Activated CD4-positive, alpha-beta T cell treated with anti-CD3 and anti-CD28 coated beads, Interleukin-2, amount 10 ng/mL, durations not matched to agents 7 days and 5 days (primary cell): ENCODE results near the gene TNFRSF1A. TPM values are rescaled to one million over a fixed set of nuclear protein-coding genes. Genes with fewer than 3 reads are reported as not detected.
"Not testable (repeated sequence)": the region's sequence is repeated elsewhere in the genome, so short reads cannot be mapped to it uniquely, and the experiment has no call there.

Experiments used
- CTCF ChIA-PET: fragments of 350-600 bp; sonication (Branson Sonifier 250); formaldehyde crosslinking; loops from one replicate; lab custom pipeline; 2021; ENCODE audit warnings: antibody characterized with exemption; lab: Charles Lee
- POLR2A ChIA-PET: fragments of 350-600 bp; sonication (Branson Sonifier 250); formaldehyde crosslinking; loops from one replicate; lab custom pipeline; 2021; ENCODE audit warnings: antibody characterized with exemption; lab: Charles Lee
- DNase-seq: peaks from one replicate; pipeline ENCODE4 v3.0.0-alpha.2; 2020
- H3K27ac Mint-ChIP-seq: one replicate; pipeline ENCODE4 v1.8.0; 2021; ENCODE audit warnings: mild to moderate bottlenecking, moderate library complexity, mixed read lengths
- H3K27me3 Mint-ChIP-seq: one replicate; pipeline ENCODE4 v1.8.0; 2021; ENCODE audit warnings: mixed read lengths
- H3K36me3 Mint-ChIP-seq: one replicate; pipeline ENCODE4 v1.8.0; 2021; ENCODE audit warnings: low read depth, mixed read lengths
- H3K4me1 Mint-ChIP-seq: one replicate; pipeline ENCODE4 v1.8.0; 2021; ENCODE audit warnings: mixed read lengths
- H3K4me3 Mint-ChIP-seq: one replicate; pipeline ENCODE4 v1.8.0; 2021; ENCODE audit warnings: mild to moderate bottlenecking, moderate library complexity, mixed read lengths
- H3K9me3 Mint-ChIP-seq: one replicate; pipeline ENCODE4 v1.8.0; 2021; ENCODE audit warnings: mixed read lengths
- total RNA-seq, 2 experiments: library from RNA; stranded (reverse); gene quantifications; one replicate each; pipeline ENCODE4 v1.2.3, GENCODE V29; 2021

Gene TNFRSF1A
- total RNA-seq, 2 experiments from 2014 or later: 59.3 to 64.4 TPM

- POLR2A ChIA-PET: no interaction called here
- no peak for DNase-seq
- CTCF ChIA-PET: interaction anchor here (1.0 to 3.2 kb wide), 8 partner anchors 10 to 135 kb away, joined by 3 to 24 read pairs (median 4); no protein-coding TSS in a partner anchor
- Mint-ChIP-seq H3K36me3 (no peaks in the 10 kb centered on the region), H3K27ac (peak overlapping the region; percentile 83), H3K9me3 (no peaks in the 10 kb centered on the region), H3K27me3 (no peaks in the 10 kb centered on the region), H3K4me3 (no peak overlapping the region), H3K4me1 (peaks cover 48% of the 10 kb centered on the region)
These were observed 4.5 kb upstream of the TNFRSF1A start for GRCh38 chr12:6346235-6346832.

DNA sequence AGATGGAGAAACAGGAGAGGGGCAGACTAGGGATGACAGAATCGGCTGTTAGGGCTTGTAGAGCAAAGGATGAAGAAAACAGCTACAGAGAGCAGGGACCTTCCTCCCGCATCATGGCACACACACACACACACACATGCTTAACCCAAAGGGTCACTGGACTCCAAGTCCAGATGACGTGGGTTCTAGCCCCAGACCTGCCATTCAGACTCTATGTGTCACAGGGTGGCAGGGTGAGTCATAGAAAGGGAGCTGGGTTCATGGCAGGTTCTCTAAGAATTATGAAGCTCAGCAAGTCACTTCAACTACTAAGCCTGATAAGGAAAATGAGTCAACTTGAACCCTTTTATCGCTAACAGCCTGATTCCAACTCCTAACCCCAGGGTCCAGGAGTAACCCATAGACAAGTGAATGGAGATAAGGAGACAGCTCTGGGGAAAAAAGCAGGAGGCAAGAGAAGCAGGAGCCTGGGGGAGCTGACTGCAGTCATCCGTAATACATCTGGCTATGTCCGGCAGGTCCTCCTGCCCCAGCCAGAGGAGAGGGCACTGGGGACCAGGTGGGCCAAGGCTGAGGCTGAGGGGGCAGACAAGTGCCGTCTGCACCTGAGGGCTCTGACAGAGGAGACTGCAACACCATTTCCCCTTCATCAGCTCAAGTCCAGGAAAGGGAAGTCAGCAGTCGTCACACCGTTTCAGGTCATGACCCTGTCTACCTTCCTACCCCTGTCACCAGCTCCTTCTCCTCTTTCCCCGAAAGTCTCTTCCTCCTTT is 3.6 kb upstream of the TNFRSF1A start:
- POLR2A ChIA-PET: no interaction called here
- no peak overlapping the region for H3K4me3 Mint-ChIP-seq
- no peaks in the 10 kb centered on the region for H3K36me3 Mint-ChIP-seq

GRCh38 chr12:6344101-6344660 is 2.3 kb upstream of the TNFRSF1A start:
- H3K4me3 Mint-ChIP-seq, DNase-seq, H3K9me3 Mint-ChIP-seq, H3K36me3 Mint-ChIP-seq, H3K27ac Mint-ChIP-seq, POLR2A ChIA-PET, H3K27me3 Mint-ChIP-seq: not testable (repeated sequence)
- peaks cover 48% of the 10 kb centered on the region for H3K4me1 Mint-ChIP-seq
- CTCF ChIA-PET: interaction anchor here (0.9 to 3.2 kb wide), 7 partner anchors 8 to 192 kb away, joined by 3 to 24 read pairs (median 4); no protein-coding TSS in a partner anchor

More for the DNA sequence above, 3.6 kb upstream of the TNFRSF1A start:
- DNase-seq: no peak
- no peaks in the 10 kb centered on the region for H3K27me3 Mint-ChIP-seq
- peaks cover 48% of the 10 kb centered on the region for H3K4me1 Mint-ChIP-seq
- H3K27ac Mint-ChIP-seq: peak overlapping the region; percentile 83
- no peaks in the 10 kb centered on the region for H3K9me3 Mint-ChIP-seq
- CTCF ChIA-PET: interaction anchor here (0.5 to 3.2 kb wide), 10 partner anchors 10 to 569 kb away, joined by 3 to 24 read pairs (median 3); partner anchors contain the start of gene ENO2

DNA sequence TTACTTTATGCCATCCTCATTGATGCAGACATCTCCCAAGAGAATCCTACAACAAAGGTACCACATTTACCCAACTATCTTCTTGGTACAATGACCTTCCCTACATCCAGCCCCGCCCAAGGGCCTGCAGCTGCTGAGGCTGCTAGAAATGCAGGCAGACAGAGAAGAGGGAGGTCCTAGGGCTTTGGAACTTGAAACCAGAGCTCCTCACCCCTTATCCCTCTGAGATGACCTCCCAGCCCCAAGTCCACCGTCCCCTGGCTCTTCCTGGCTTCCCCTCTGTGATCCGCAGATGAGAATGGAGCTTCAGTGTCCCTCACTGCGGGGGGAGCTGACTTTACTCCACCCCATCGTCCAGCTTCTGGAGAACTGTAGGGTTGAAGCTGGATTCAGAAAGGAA is 1.6 kb upstream of the TNFRSF1A start:
- no peak for DNase-seq
- H3K27me3 Mint-ChIP-seq: no peaks in the 10 kb centered on the region
- POLR2A ChIA-PET: no interaction called here
- H3K4me3 Mint-ChIP-seq: no peak overlapping the region
- CTCF ChIA-PET: interaction anchor here (0.9 to 2.5 kb wide), 4 partner anchors 13 to 57 kb away, joined by 3 to 8 read pairs (median 4); no protein-coding TSS in a partner anchor
- no peaks in the 10 kb centered on the region for H3K36me3 Mint-ChIP-seq
- H3K4me1 Mint-ChIP-seq: peaks cover 47% of the 10 kb centered on the region
- no peaks in the 10 kb centered on the region for H3K9me3 Mint-ChIP-seq
- no peak overlapping the region for H3K27ac Mint-ChIP-seq

DNA sequence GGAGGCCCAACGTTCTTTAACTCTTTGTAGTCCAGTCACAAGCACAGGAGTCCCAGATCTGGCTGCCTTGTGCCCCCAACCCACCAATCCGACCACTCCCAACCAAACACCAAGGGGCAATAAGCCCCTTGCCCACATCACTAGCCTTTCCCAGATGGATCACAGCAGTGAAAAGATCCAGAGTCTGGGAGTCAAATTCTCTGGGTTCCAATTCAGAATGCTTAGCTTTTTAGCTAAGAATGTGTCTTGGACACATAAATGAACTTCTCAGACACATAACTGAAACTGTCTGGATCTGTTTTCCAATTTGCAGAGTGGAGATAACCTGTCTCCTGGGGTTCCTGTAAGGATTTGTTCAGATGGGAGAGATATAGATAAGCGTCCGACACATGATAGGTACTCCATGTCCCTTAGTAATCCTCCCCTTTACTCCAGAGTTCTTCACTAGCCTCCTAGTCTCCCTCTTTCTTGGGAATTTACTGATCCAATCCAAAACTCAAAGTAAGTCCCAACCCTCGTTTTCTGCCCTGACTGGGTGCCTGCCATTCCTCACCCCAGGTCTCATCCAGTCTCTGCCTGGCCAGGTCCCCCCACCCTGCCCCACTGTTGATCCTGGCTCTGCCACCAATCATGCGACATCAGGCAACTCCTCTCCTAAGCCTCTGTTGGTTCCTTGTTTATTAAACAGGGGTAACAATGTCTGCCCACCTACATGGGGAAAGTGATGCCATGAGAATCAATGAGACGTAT is 439 bp upstream of the TNFRSF1A start:
- ChIA-PET CTCF (interaction anchor here (0.9 to 2.5 kb wide), 5 partner anchors 9 to 124 kb away, joined by 3 to 8 read pairs (median 6); no protein-coding TSS in a partner anchor), POLR2A (no interaction called here)
- peaks cover 43% of the 10 kb centered on the region for H3K4me1 Mint-ChIP-seq
- H3K9me3 Mint-ChIP-seq: no peaks in the 10 kb centered on the region
- H3K27me3 Mint-ChIP-seq: no peaks in the 10 kb centered on the region
- no peak overlapping the region for H3K27ac Mint-ChIP-seq
- no peak overlapping the region for H3K4me3 Mint-ChIP-seq
- no peak for DNase-seq
- no peaks in the 10 kb centered on the region for H3K36me3 Mint-ChIP-seq

GRCh38 chr12:6340745-6341416 is 995 bp downstream of the TNFRSF1A start:
- no peaks in the 10 kb centered on the region for H3K36me3 Mint-ChIP-seq
- no peaks in the 10 kb centered on the region for H3K27me3 Mint-ChIP-seq
- CTCF ChIA-PET: interaction anchor here (1.2 to 2.3 kb wide), 2 partner anchors 8 to 16 kb away, joined by 4 to 6 read pairs; no protein-coding TSS in a partner anchor
- H3K9me3 Mint-ChIP-seq: no peaks in the 10 kb centered on the region
- no peak overlapping the region for H3K27ac Mint-ChIP-seq
- POLR2A ChIA-PET: no interaction called here
- H3K4me1 Mint-ChIP-seq: peaks cover 40% of the 10 kb centered on the region
- H3K4me3 Mint-ChIP-seq: no peak overlapping the region
- DNase-seq: no peak

- H3K36me3 Mint-ChIP-seq: peaks cover 4% of the 10 kb centered on the region
- no peak for DNase-seq
- no peak overlapping the region for H3K27ac Mint-ChIP-seq
- H3K4me3 Mint-ChIP-seq: no peak overlapping the region
- peaks cover 40% of the 10 kb centered on the region for H3K4me1 Mint-ChIP-seq
- POLR2A ChIA-PET: no interaction called here
- H3K27me3 Mint-ChIP-seq: no peaks in the 10 kb centered on the region
- no peaks in the 10 kb centered on the region for H3K9me3 Mint-ChIP-seq
- CTCF ChIA-PET: interaction anchor here (0.6 to 1.9 kb wide), 10 partner anchors 8 to 437 kb away, joined by 3 to 7 read pairs (median 4); no protein-coding TSS in a partner anchor
These were observed 1.7 kb downstream of the TNFRSF1A start for GRCh38 chr12:6340032-6340638.

DNA sequence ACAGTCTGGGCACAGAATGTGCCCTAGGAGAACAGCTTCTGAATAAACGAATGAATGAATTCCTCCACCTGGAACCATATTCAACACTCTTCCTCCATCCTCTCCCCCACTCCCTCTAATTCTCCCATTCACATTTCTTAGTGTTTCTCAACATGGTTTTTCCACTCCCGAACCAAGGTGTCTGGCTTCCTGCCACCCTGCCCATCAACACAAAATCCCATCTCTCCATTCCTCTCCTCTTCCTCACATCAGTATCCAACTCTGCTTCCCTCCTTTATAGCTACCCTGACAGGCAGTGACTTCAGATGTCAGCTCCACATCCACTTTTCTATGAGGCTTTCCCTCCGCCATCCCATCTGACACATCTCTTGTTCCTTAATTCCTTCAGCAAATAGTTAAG is 2.9 kb downstream of the TNFRSF1A start:
- ChIA-PET POLR2A (no interaction called here), CTCF (interaction anchor here (0.5 to 1.9 kb wide), 11 partner anchors 9 to 330 kb away, joined by 3 to 7 read pairs (median 4); partner anchors contain the start of gene VAMP1)
- DNase-seq: no peak
- peaks cover 14% of the 10 kb centered on the region for H3K36me3 Mint-ChIP-seq
- H3K9me3 Mint-ChIP-seq: no peaks in the 10 kb centered on the region
- H3K4me1 Mint-ChIP-seq: peaks cover 48% of the 10 kb centered on the region
- no peak overlapping the region for H3K4me3 Mint-ChIP-seq
- H3K27ac Mint-ChIP-seq: no peak overlapping the region
- no peaks in the 10 kb centered on the region for H3K27me3 Mint-ChIP-seq

DNA sequence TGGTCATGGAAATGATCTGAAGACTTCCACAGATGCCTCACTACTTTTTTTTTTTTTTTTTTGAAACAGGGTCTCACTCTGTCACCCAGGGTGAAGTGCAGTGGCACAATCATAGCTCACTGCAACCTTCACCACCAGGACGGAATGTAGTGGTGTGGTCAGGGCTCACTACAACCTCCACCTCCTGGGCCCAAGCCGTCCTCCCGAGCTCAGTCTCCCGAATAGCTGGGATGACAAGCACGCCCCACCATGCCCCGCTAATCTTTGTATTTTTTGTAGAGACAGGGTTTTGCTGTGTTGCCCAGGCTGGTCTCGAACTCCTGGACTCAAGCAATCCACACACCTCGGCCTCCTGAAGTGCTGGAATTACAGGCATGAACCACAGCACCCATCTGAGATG is 3.3 kb downstream of the TNFRSF1A start:
- DNase-seq, H3K9me3 Mint-ChIP-seq, POLR2A ChIA-PET, H3K4me3 Mint-ChIP-seq, H3K27ac Mint-ChIP-seq, H3K27me3 Mint-ChIP-seq: not testable (repeated sequence)
- Mint-ChIP-seq H3K4me1 (peaks cover 50% of the 10 kb centered on the region), H3K36me3 (peaks cover 18% of the 10 kb centered on the region)
- CTCF ChIA-PET: interaction anchor here (0.7 to 1.9 kb wide), 6 partner anchors 10 to 220 kb away, joined by 3 to 6 read pairs (median 4); partner anchors contain the start of gene VAMP1

DNA sequence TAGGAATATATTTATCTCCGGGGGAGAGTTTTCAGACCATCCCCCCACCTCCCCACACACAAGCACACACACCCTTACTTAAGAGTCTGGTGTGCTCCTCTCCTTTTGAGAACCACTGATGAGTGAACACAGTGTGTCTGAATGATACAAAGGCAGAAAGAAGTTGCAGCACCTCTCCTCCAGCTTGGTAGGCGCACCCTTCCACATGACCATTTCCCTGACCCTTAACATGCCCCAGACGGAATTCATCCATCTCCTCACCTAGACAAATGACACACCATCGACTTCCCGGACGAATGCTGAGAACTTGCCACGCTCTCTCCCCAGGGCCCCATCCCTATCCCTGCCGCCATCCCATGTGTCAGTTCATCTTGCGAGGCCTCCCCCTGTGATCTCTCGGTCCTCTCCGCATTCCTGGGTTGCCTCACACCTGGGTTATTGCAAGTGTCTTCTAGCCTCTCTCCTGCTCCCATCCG is 3.9 kb downstream of the TNFRSF1A start:
- no peaks in the 10 kb centered on the region for H3K27me3 Mint-ChIP-seq
- H3K9me3 Mint-ChIP-seq: no peaks in the 10 kb centered on the region
- H3K27ac Mint-ChIP-seq: no peak overlapping the region
- no peak for DNase-seq
- H3K36me3 Mint-ChIP-seq: peaks cover 23% of the 10 kb centered on the region
- CTCF ChIA-PET: no interaction called here
- POLR2A ChIA-PET: no interaction called here
- H3K4me1 Mint-ChIP-seq: peaks cover 50% of the 10 kb centered on the region
- H3K4me3 Mint-ChIP-seq: no peak overlapping the region
